Common myeloid progenitor, CD34-positive (primary cell): ENCODE results near the gene DENND1A.
"Not testable (repeated sequence)": the region's sequence is repeated elsewhere in the genome, so short reads cannot be mapped to it uniquely, and the experiment has no call there.

ENCODE experiments used
- CTCF ChIA-PET: fragments of 350-600 bp; sonication (Branson Sonifier 250); formaldehyde crosslinking; loops from one replicate; lab custom pipeline; 2021; ENCODE audit warnings: antibody characterized with exemption; lab: Charles Lee
- POLR2A ChIA-PET: fragments of 350-600 bp; sonication (Branson Sonifier 250); formaldehyde crosslinking; loops from one replicate; lab custom pipeline; 2021; ENCODE audit warnings: antibody characterized with exemption; lab: Charles Lee
- DNase-seq, 3 donors: peaks; one replicate each; pipeline versions ENCODE4 v3.0.0 to v3.0.0-alpha.2; 2013
- H3K27ac ChIP-seq, 2 experiments: 1 replicate in 1 of 2; 2 replicates in 1 of 2; pipeline ENCODE4 v1.7.0; 2013; ENCODE audit warnings: inconsistent platforms in 2 of 2, low read length in 2 of 2, mild to moderate bottlenecking in 2 of 2, low read depth in 1 of 2, moderate library complexity in 1 of 2; ENCODE audit not compliant: severe bottlenecking in 2 of 2, insufficient read depth in 1 of 2, poor library complexity in 1 of 2
- H3K27me3 ChIP-seq, 5 experiments: replicated peaks in 2 of 5; 1 replicate in 3 of 5; 2 replicates in 2 of 5; pipeline versions ENCODE4 v1.6.1 to v1.7.0; 2013; ENCODE audit warnings: low read length in 4 of 5, mild to moderate bottlenecking in 2 of 5, moderate library complexity in 2 of 5, inconsistent platforms in 1 of 5; ENCODE audit not compliant: insufficient read depth in 5 of 5, control insufficient read depth in 4 of 5
- H3K36me3 ChIP-seq, 4 experiments: 1 replicate in 2 of 4; 2 replicates in 2 of 4; pipeline versions ENCODE4 v1.6.1 to v1.7.0; 2013; ENCODE audit warnings: low read length in 3 of 4, control low read depth in 1 of 4, mild to moderate bottlenecking in 1 of 4; ENCODE audit not compliant: control insufficient read depth in 4 of 4, insufficient read depth in 4 of 4
- H3K4me1 ChIP-seq, 4 experiments: 1 replicate in 3 of 4; 2 replicates in 1 of 4; pipeline versions ENCODE4 v1.6.1 to v1.7.1; 2013; ENCODE audit warnings: low read length in 3 of 4, mild to moderate bottlenecking in 3 of 4, control low read depth in 1 of 4, inconsistent platforms in 1 of 4, moderate library complexity in 1 of 4; ENCODE audit not compliant: control insufficient read depth in 4 of 4, insufficient read depth in 4 of 4; ENCODE audit errors: control extremely low read depth in 1 of 4
- H3K4me3 ChIP-seq, 7 experiments: 1 replicate in 4 of 7; 2 replicates in 3 of 7; pipeline versions ENCODE4 v1.5.1 to v1.7.0; 2013; ENCODE audit warnings: mild to moderate bottlenecking in 7 of 7, low read length in 6 of 7, moderate library complexity in 6 of 7, inconsistent platforms in 2 of 7, low read depth in 2 of 7, control low read depth in 1 of 7; ENCODE audit not compliant: insufficient read depth in 4 of 7, control insufficient read depth in 1 of 7; ENCODE audit errors: extremely low read depth in 1 of 7
- H3K9me3 ChIP-seq, 5 experiments: 1 replicate in 4 of 5; 2 replicates in 1 of 5; pipeline versions ENCODE4 v1.6.1 to v1.7.1; 2013; ENCODE audit warnings: low read length in 4 of 5, mild to moderate bottlenecking in 2 of 5, inconsistent platforms in 1 of 5, low read depth in 1 of 5, moderate library complexity in 1 of 5; ENCODE audit not compliant: control insufficient read depth in 4 of 5, insufficient read depth in 2 of 5; ENCODE audit errors: control extremely low read depth in 1 of 5
- WGBS: methylation state at CpG from one replicate; pipeline ENCODE4 v1.1.5; 2013; ENCODE audit not compliant: insufficient coverage; 5-methylcytosine and 5-hydroxymethylcytosine counted together

DENND1A gene

GRCh38 chr9:123437201-123437600 lies 492.7 kb downstream of the DENND1A start:
- H3K4me3 ChIP-seq, result no peak overlapping the region
- H3K27me3 ChIP-seq, result no peaks in the 10 kb centered on the region
- no peak for DNase-seq
- peaks cover 0 to 16% (median 9%) of the 10 kb centered on the region in 4 experiments for H3K36me3 ChIP-seq
- CTCF ChIA-PET, result interaction anchor here (1.5 to 2.0 kb wide), 2 partner anchors 11 to 32 kb away, joined by 4 read pairs; no protein-coding TSS in a partner anchor
- peaks cover 0 to 9% (median 1%) of the 10 kb centered on the region in 4 experiments for H3K4me1 ChIP-seq
- H3K27ac ChIP-seq, result no peak overlapping the region
- POLR2A ChIA-PET, result no interaction called here
- 97% methylated on average over 8 of the region's 8 CpGs for WGBS
- H3K9me3 ChIP-seq, result no peaks in the 10 kb centered on the region

GRCh38 chr9:123435471-123435870 lies 494.5 kb downstream of the DENND1A start:
- POLR2A ChIA-PET, result interaction anchor here (0.6 kb wide), 1 partner anchor 567 kb away, joined by 3 read pairs; no protein-coding TSS in a partner anchor
- CTCF ChIA-PET, result interaction anchor here (1.1 to 2.1 kb wide), 3 partner anchors 10 to 35 kb away, joined by 3 to 5 read pairs (median 5); no protein-coding TSS in a partner anchor
- peaks cover 0 to 1% (median 0%) of the 10 kb centered on the region in 5 experiments for H3K9me3 ChIP-seq

GRCh38 chr9:123434619-123435240 lies 495.2 kb downstream of the DENND1A start:
- POLR2A ChIA-PET, result no interaction called here
- Histone ChIP-seq H3K9me3 (peaks cover 0 to 6% (median 0%) of the 10 kb centered on the region in 5 experiments), H3K4me3 (no peak overlapping the region), H3K4me1 (peaks cover 0 to 9% (median 1%) of the 10 kb centered on the region in 4 experiments), H3K36me3 (peaks cover 3 to 27% (median 13%) of the 10 kb centered on the region in 4 experiments), H3K27me3 (no peaks in the 10 kb centered on the region), H3K27ac (no peak overlapping the region)
- CTCF ChIA-PET, result interaction anchor here (1.1 to 2.1 kb wide), 3 partner anchors 9 to 35 kb away, joined by 3 to 5 read pairs (median 5); no protein-coding TSS in a partner anchor
- WGBS, result 98% methylated on average over 9 of the region's 9 CpGs
- no peak for DNase-seq

More at GRCh38 chr9:123435471-123435870, 494.5 kb downstream of the DENND1A start:
- WGBS, result 100% methylated on average over 2 of the region's 2 CpGs
- peaks cover 0 to 9% (median 1%) of the 10 kb centered on the region in 4 experiments for H3K4me1 ChIP-seq
- H3K4me3 ChIP-seq, result no peak overlapping the region
- H3K27me3 ChIP-seq, result no peaks in the 10 kb centered on the region
- H3K36me3 ChIP-seq, result peaks cover 3 to 20% (median 11%) of the 10 kb centered on the region in 4 experiments
- DNase-seq, result no peak
- H3K27ac ChIP-seq, result no peak overlapping the region

DNA sequence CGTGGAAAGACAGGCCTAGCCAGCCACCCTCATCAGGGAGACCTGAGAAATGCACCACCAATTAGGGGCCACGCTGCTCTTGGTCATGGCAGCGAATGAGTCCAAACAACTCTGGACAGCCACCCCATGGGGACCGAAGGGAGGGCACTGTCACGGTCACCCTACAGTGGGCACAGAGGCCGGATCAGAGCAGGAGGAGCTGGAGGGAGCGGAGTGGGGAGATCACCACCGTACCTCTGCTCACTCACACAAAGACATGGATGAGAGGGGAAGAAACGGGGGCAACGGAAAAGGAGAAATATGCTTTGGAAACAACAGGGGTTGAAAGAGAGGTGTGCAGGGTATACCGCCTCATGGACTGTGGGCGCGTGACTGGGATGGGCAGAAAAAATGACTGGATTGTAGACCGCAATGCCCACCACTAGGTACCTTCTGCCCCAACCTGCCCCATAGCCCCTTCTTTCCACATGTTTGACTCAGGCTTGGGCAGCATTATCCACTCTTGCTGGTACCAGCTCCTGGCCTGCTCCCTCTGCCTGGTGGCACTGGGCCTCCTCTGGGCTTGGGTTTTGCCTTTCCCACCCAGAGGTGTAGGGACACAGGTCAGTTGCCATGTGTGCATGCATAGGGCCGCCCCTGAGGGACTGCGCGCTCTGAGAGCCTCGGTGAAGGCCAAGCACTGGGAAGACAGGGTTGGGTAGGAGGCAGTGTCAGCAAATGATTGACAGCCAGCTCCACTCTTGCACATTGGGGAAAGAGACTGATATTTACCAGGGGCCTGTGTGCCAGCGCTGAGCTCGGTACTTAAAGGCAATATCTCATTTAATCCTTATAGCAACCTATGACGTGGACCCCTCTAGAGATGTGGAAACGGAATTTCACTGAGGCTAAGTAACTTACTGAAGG lies 497.3 kb downstream of the DENND1A start:
- 96% methylated on average over 21 of the region's 22 CpGs for WGBS
- Histone ChIP-seq H3K36me3 (peaks cover 3 to 28% (median 9%) of the 10 kb centered on the region in 4 experiments), H3K27me3 (no peaks in the 10 kb centered on the region), H3K4me3 (no peak overlapping the region), H3K9me3 (peaks cover 0 to 10% (median 0%) of the 10 kb centered on the region in 5 experiments), H3K4me1 (no peaks in the 10 kb centered on the region), H3K27ac (no peak overlapping the region)
- no peak for DNase-seq
- CTCF ChIA-PET, result interaction anchor here (0.9 kb wide), 1 partner anchor 21 kb away, joined by 3 read pairs; no protein-coding TSS in a partner anchor
- POLR2A ChIA-PET, result no interaction called here

GRCh38 chr9:123431581-123431980 lies 498.3 kb downstream of the DENND1A start:
- ChIA-PET CTCF (no interaction called here), POLR2A (no interaction called here)
- H3K27ac ChIP-seq, result no peak overlapping the region
- DNase-seq, result no peak
- peaks cover 0 to 10% (median 0%) of the 10 kb centered on the region in 5 experiments for H3K9me3 ChIP-seq
- H3K27me3 ChIP-seq, result no peaks in the 10 kb centered on the region
- 100% methylated on average over 2 of the region's 2 CpGs for WGBS
- peaks cover 3 to 28% (median 7%) of the 10 kb centered on the region in 4 experiments for H3K36me3 ChIP-seq
- no peaks in the 10 kb centered on the region for H3K4me1 ChIP-seq
- no peak overlapping the region for H3K4me3 ChIP-seq

- Histone ChIP-seq H3K9me3 (peaks cover 0 to 10% (median 0%) of the 10 kb centered on the region in 5 experiments), H3K36me3 (peaks cover 3 to 26% (median 8%) of the 10 kb centered on the region in 4 experiments)
- H3K27ac ChIP-seq, CTCF ChIA-PET, H3K4me1 ChIP-seq, DNase-seq, H3K4me3 ChIP-seq, POLR2A ChIA-PET, H3K27me3 ChIP-seq: not testable (repeated sequence)
- WGBS, result no CpG with 5 or more reads among the region's 1 CpG
These were observed 501.5 kb downstream of the DENND1A start for GRCh38 chr9:123428450-123428849.
